ENCODE measurements around the gene SMIM10L1. TPM values are rescaled to one million over a fixed set of nuclear protein-coding genes. Genes with fewer than 3 reads are reported as not detected.

SMIM10L1 gene
- total RNA-seq, 1 donor from 2014 or later = 3.2 TPM

- no peak for DNase-seq (ENCODE audit: low read depth in 2 of 2)
These were observed 12.0 kb downstream of the SMIM10L1 start for GRCh38 chr12:11183011-11183410.

DNA sequence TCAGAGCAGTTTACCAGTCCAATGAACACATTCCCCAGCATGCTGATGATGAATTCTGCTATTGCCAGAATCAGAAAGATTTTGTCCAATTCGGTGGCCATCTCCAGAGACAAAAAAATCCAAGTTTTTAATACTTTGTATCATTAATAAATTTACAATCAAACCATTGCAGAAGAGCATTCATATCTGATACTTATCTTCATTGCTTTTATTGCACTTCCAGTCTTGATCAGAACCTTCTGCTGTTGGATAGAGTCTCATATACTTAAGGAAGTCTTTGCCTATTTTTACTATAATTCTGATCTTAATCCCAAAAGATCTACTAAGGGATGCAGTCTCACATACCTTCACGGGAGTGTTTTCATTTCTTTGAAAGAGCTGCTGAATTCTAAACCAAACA is 15.8 kb downstream of the SMIM10L1 start, which contains the start of gene TAS2R42:
Gene TAS2R42, minus strand, starts transcription at position 101 of the 400 bp plus-strand sequence. Its CDS starts 0 bp downstream, at position 101.
- DNase-seq (ENCODE audit: low read depth in 2 of 2) = no peak

DNA sequence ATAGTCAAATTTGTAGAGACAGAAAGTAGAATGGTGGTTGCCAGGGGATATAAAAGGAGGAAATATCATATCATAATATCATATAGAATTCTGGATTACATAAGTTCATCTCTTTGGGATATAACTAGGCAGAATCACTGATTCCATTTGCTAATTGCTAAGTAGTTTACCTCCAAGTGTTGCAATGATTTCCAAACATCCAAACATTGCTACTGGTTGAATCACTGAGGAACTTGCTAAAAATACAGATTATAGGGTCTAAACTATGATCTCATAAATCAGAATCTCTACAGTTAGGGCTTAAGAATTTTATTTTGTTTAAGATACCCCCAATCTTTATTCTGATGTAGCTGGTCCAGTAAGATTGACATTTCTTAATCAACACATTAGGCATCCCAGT is 31.8 kb downstream of the SMIM10L1 start:
- no peak for DNase-seq (ENCODE audit: low read depth in 2 of 2)

DNA sequence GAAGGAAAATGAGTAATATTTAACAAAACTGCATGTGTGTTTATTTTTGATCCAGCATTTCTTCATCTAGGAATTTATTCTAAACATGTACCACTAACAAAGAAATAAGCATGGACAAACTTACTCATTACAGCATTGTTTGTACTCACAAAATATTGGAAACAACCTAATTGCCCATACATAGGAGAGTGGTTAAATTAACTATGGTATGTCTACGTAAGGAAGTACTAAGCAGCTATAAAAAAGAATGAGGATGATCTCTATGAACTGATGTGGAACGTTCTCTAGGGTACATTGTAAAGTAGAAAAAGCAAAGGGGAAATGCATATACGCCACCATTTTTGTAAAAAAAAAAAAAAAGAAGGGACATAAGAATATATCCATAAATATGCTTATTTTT is 33.2 kb downstream of the SMIM10L1 start:
- no peak for DNase-seq (ENCODE audit: low read depth in 2 of 2)

- no peak for DNase-seq (ENCODE audit: low read depth in 2 of 2)
These were observed 38.1 kb downstream of the SMIM10L1 start for GRCh38 chr12:11209113-11209512.

Other genes starting within 250 kb of the SMIM10L1 start
- not detected in 2 replicates for gene PRH2, start 242.0 kb upstream of the SMIM10L1 start, total RNA-seq
- 0.90 and 1.0 TPM in 2 replicates for gene TAS2R14, start 231.9 kb upstream of the SMIM10L1 start, total RNA-seq
- 1.2 and 1.8 TPM in 2 replicates for gene TAS2R50, start 184.3 kb upstream of the SMIM10L1 start, total RNA-seq
- gene TAS2R20, start 172.9 kb upstream of the SMIM10L1 start, total RNA-seq = 1.3 and 2.3 TPM in 2 replicates
- 1.7 and 3.4 TPM in 2 replicates for gene TAS2R19, start 148.6 kb upstream of the SMIM10L1 start, total RNA-seq
- 1.2 and 2.3 TPM in 2 replicates for gene TAS2R31, start 139.8 kb upstream of the SMIM10L1 start, total RNA-seq
- 1.0 and 1.4 TPM in 2 replicates for gene TAS2R46, start 108.9 kb upstream of the SMIM10L1 start, total RNA-seq
- gene TAS2R43, start 78.9 kb upstream of the SMIM10L1 start, total RNA-seq = 0.26 and 1.6 TPM in 2 replicates
- gene TAS2R30, start 36.5 kb upstream of the SMIM10L1 start, total RNA-seq = 1.3 and 2.0 TPM in 2 replicates
- gene TAS2R42, start 15.7 kb downstream of the SMIM10L1 start, total RNA-seq = not detected in 2 replicates
- gene PRB3, start 98.5 kb downstream of the SMIM10L1 start, total RNA-seq = not detected in 2 replicates
- not detected in 2 replicates for gene PRB4, start 139.2 kb downstream of the SMIM10L1 start, total RNA-seq
- gene PRB2, start 224.4 kb downstream of the SMIM10L1 start, total RNA-seq = not detected in 2 replicates

Measured in dermis microvascular lymphatic vessel endothelial cell (primary cell).